C4-2B (cell line): ENCODE data around the gene COL4A1.

Experiments
- CTCF ChIP-seq: fragments of 450-650 bp; conservative IDR thresholded peaks from 2 replicates; pipeline ENCODE4 v1.5.1; 2017; ENCODE audit warnings: mild to moderate bottlenecking
- ZFX ChIP-seq: fragments of 450-650 bp; IDR thresholded peaks from 2 replicates; pipeline ENCODE4 v1.6.1; 2017

GRCh38 chr13:110248449-110249143, 58.4 kb downstream of the COL4A1 start:
- TF ChIP-seq CTCF, result no peak
- TF ChIP-seq ZFX, result no peak
